K562 (cell line): Measurements from ENCODE around the gene NHLH1. TPM values are rescaled to one million over a fixed set of nuclear protein-coding genes. Genes with fewer than 3 reads are reported as not detected.

ENCODE experiments used
- ATAC-seq: fragments of 200-7000 bp; cut with Tn5 transposase; 3 replicates; pipeline ENCODE4 v1.9.1; 2020; ENCODE audit warnings: moderate library complexity
- BruUV-seq: library from RNA; stranded (reverse); fragments of 400-500 nt; replicated peaks from 2 replicates; lab custom pipeline; 2021; lab: Mats Ljungman, UMichigan
- CTCF ChIA-PET: fragments of 300-600 bp; formaldehyde crosslinking; extraction: SDS; loops from one replicate; lab custom pipeline; 2021; ENCODE audit warnings: low intra/inter-chr PET ratio; lab: Yijun Ruan, JAX
- POLR2A ChIA-PET: fragments of 300-600, 350-650 bp; sonication (Branson Sonifier 250); formaldehyde crosslinking; extraction: SDS; loops from one replicate; lab custom pipeline; 2021; ENCODE audit warnings: antibody characterized with exemption, inconsistent platforms; lab: Yijun Ruan, JAX
- DNase-seq, 4 experiments: peaks; one replicate each; pipeline versions ENCODE4 v3.0.0 to v3.0.0-alpha.2; 2011 to 2018; ENCODE audit warnings: low spot score in 3 of 4, mixed read lengths in 3 of 4; ENCODE audit errors: extremely low read depth in 1 of 4
- FAIRE-seq: peaks from 2 replicates; lab custom pipeline; 2011; peaks lifted over from hg19 to GRCh38; lab: Jason Lieb, UNC
- H2AFZ ChIP-seq: 2 replicates; pipeline ENCODE4 v1.6.0; 2011; ENCODE audit warnings: low read depth, low read length, control low read depth, inconsistent platforms
- H3K27ac ChIP-seq: fragments of 200-600 bp; 3 replicates; pipeline ENCODE4 v1.8.0; 2011; ENCODE audit warnings: low read depth, mild to moderate bottlenecking, control low read depth, inconsistent platforms, low read length, moderate library complexity, mixed read lengths; ENCODE audit errors: extremely low read depth
- H3K27me3 ChIP-seq, 2 experiments: fragments of 300-600 bp in 1 of 2; 2 replicates in 1 of 2; 3 replicates in 1 of 2; pipeline versions ENCODE4 v1.6.0 to v1.8.0; 2011; ENCODE audit warnings: inconsistent platforms in 2 of 2, low read length in 2 of 2, mild to moderate bottlenecking in 1 of 2, mixed read lengths in 1 of 2, moderate library complexity in 1 of 2; ENCODE audit not compliant: control insufficient read depth in 2 of 2, insufficient read depth in 2 of 2
- H3K36me3 ChIP-seq: fragments of 300-600 bp; 3 replicates; pipeline ENCODE4 v1.8.0; 2011; ENCODE audit warnings: mild to moderate bottlenecking, low read length, inconsistent platforms; ENCODE audit not compliant: control insufficient read depth, insufficient read depth
- H3K4me1 ChIP-seq, 2 experiments: fragments of 200-600 bp in 1 of 2; replicated peaks in 1 of 2; 2 replicates in 1 of 2; 3 replicates in 1 of 2; pipeline versions ENCODE4 v1.5.1 to v1.8.0; 2011; ENCODE audit warnings: inconsistent platforms in 2 of 2, low read length in 2 of 2, mild to moderate bottlenecking in 1 of 2, mixed read lengths in 1 of 2, moderate library complexity in 1 of 2; ENCODE audit not compliant: control insufficient read depth in 2 of 2, insufficient read depth in 2 of 2
- H3K4me2 ChIP-seq: 2 replicates; pipeline ENCODE4 v1.6.1; 2011; ENCODE audit warnings: low read length, control low read depth, inconsistent platforms, mixed read lengths; ENCODE audit not compliant: insufficient read depth
- H3K4me3 ChIP-seq: fragments of 200-600 bp; sonication (generic), shearing (Covaris generic); 2 replicates; pipeline ENCODE4 v1.5.1; 2016; ENCODE audit warnings: control low read depth, inconsistent platforms
- H3K79me2 ChIP-seq: fragments of 200-600 bp; 3 replicates; pipeline ENCODE4 v1.8.0; 2011; ENCODE audit warnings: low read length, inconsistent platforms; ENCODE audit not compliant: control insufficient read depth, insufficient read depth
- H3K9ac ChIP-seq, 2 experiments: 2 replicates each; pipeline versions ENCODE4 v1.6.0 to v1.6.1; 2011; ENCODE audit warnings: low read depth in 2 of 2, low read length in 2 of 2, control low read depth in 1 of 2, inconsistent platforms in 1 of 2, mild to moderate bottlenecking in 1 of 2, mixed read lengths in 1 of 2; ENCODE audit not compliant: insufficient read depth in 1 of 2
- H3K9me1 ChIP-seq: one replicate; pipeline ENCODE4 v1.6.0; 2011; ENCODE audit warnings: inconsistent platforms, mild to moderate bottlenecking, low read length, moderate library complexity; ENCODE audit not compliant: control insufficient read depth, insufficient read depth
- H3K9me3 ChIP-seq: replicated peaks from 2 replicates; pipeline ENCODE4 v1.5.1; 2011; ENCODE audit warnings: low read depth, low read length, inconsistent platforms; ENCODE audit not compliant: control insufficient read depth, insufficient read depth
- H4K20me1 ChIP-seq: replicated peaks from 2 replicates; pipeline ENCODE4 v1.6.1; 2011; ENCODE audit warnings: low read length, inconsistent platforms, mixed read lengths; ENCODE audit not compliant: control insufficient read depth, insufficient read depth
- ESRRB ChIP-seq: fragments of 250-450 bp; sonication (Bioruptor Pico); IDR thresholded peaks from 2 replicates; pipeline ENCODE4 v1.5.0; 2020; ENCODE audit warnings: mild to moderate bottlenecking, moderate library complexity, borderline replicate concordance
- PRMT5 ChIP-seq: sonication (generic); formaldehyde crosslinking; IDR thresholded peaks from 2 replicates; pipeline ENCODE4 v1.5.0; 2020; ENCODE audit warnings: missing genetic modification reagents
- PTTG1 ChIP-seq: fragments of 450-650 bp; IDR thresholded peaks from 2 replicates; pipeline ENCODE4 v1.6.1; 2016; ENCODE audit warnings: low read depth, mild to moderate bottlenecking, missing genetic modification characterization, missing compliant biosample characterization
- USF1 ChIP-seq: sonication (generic); formaldehyde crosslinking; IDR thresholded peaks from 2 replicates; pipeline ENCODE4 v1.9.0; 2022; ENCODE audit warnings: mild to moderate bottlenecking, missing genetic modification reagents
- ZKSCAN8 ChIP-seq: fragments of 200-800 bp; sonication (Bioruptor generic); IDR thresholded peaks from 2 replicates; pipeline ENCODE4 v1.6.1; 2016; ENCODE audit warnings: missing genetic modification characterization, missing compliant biosample characterization
- ZNF146 ChIP-seq: IDR thresholded peaks from one replicate; pipeline ENCODE4 v1.6.1; 2018; ENCODE audit warnings: missing compliant biosample characterization; ENCODE audit not compliant: unreplicated experiment
- WGBS: fragments of 100-300 bp; shearing (Covaris generic); methylation state at CpG from one replicate; pipeline ENCODE4 v1.1.6; 2016; ENCODE audit warnings: low coverage, mixed read lengths; ENCODE audit not compliant: insufficient coverage; ENCODE audit errors: missing lambda C conversion rate; 5-methylcytosine and 5-hydroxymethylcytosine counted together
- in situ Hi-C: fragments of 300-500 bp; cut with MboI; formaldehyde crosslinking; loops from 4 replicates; pipeline ENCODE4 v1.15.0; 2018; ENCODE audit warnings: inconsistent platforms, mixed read lengths
- intact Hi-C: fragments of 100-400 bp; cut with micrococcal nuclease; formaldehyde crosslinking; loops from 2 replicates; pipeline ENCODE4 v1.14.2; 2022
- polyA plus RNA-seq, 8 experiments: library from polyadenylated mRNA; depleted of rRNA in 4 of 8; stranded (reverse) in 5 of 8; unstranded in 3 of 8; fragments of >200 nt; fragmentation: Nextera tagmentation in 2 of 8; fragmentation: Illumina TruSeq in 1 of 8; extraction: Ambion mirVana in 2 of 8; extraction: Trizol in 1 of 8; gene quantifications; 2 replicates each; pipeline versions ENCODE4 v1.2.1 to v1.2.3, GENCODE V29; 2011 to 2014; ENCODE audit warnings: inconsistent platforms in 1 of 8, missing spikeins in 1 of 8
- total RNA-seq, 7 experiments: library from RNA; depleted of rRNA in 6 of 7; stranded (reverse); fragments of >200 nt in 6 of 7; fragmentation: Illumina TruSeq in 2 of 7; extraction: Trizol in 2 of 7; gene quantifications; 2 replicates each; pipeline versions ENCODE4 v1.2.1 to v1.2.3, GENCODE V29; 2011 to 2021; ENCODE audit warnings: low replicate concordance in 1 of 7

Gene NHLH1
- total and polyA plus RNA-seq, 9 of the 15 experiments (the other 6 are each of a cell fraction or from before 2014, with no cell fraction given): 0.09 to 1.3 (median 0.35) TPM; not detected in 1

GRCh38 chr1:160369087-160369486 is 2.2 kb downstream of the NHLH1 start:
- Histone ChIP-seq H4K20me1 (no peaks in the 10 kb centered on the region; the same call in 1 of the 2 replicates), H2AFZ (no peak overlapping the region), H3K4me2 (no peak overlapping the region), H3K27ac (no peak overlapping the region), H3K4me1 (peaks cover 22 to 25% of the 10 kb centered on the region in 2 experiments), H3K79me2 (no peaks in the 10 kb centered on the region), H3K36me3 (no peaks in the 10 kb centered on the region), H3K27me3 (no peaks in the 10 kb centered on the region), H3K4me3 (no peak overlapping the region), H3K9me1 (no peaks in the 10 kb centered on the region), H3K9ac (no peak overlapping the region), H3K9me3 (no peaks in the 10 kb centered on the region)
- in situ Hi-C loops: no loop called here
- no peak for FAIRE-seq
- TF ChIP-seq USF1 (no peak), ZKSCAN8 (CRISPR knock-in tag) (no peak), ESRRB (CRISPR knock-in tag) (no peak), ZNF146 (CRISPR knock-in tag) (peak; percentile 82), PRMT5 (no peak), PTTG1 (tag) (no peak)
- intact Hi-C loops: no loop called here
- no TSS peak for BruUV-seq
- 80% methylated on average over 1 of the region's 1 CpG for WGBS
- ChIA-PET POLR2A (interaction anchor here (1.7 to 1.8 kb wide), 2 partner anchors 15 to 18 kb away, joined by 9 to 16 read pairs; no protein-coding TSS in a partner anchor), CTCF (no interaction called here)
- DNase-seq: no peak
- no peak for ATAC-seq
